Measurements from ENCODE around the gene SERPING1. TPM values are rescaled to one million over a fixed set of nuclear protein-coding genes. Genes with fewer than 3 reads are reported as not detected.

The SERPING1 gene
- total and polyA plus RNA-seq, 4 donors = 473 to 1,015 (median 795) TPM

DNA sequence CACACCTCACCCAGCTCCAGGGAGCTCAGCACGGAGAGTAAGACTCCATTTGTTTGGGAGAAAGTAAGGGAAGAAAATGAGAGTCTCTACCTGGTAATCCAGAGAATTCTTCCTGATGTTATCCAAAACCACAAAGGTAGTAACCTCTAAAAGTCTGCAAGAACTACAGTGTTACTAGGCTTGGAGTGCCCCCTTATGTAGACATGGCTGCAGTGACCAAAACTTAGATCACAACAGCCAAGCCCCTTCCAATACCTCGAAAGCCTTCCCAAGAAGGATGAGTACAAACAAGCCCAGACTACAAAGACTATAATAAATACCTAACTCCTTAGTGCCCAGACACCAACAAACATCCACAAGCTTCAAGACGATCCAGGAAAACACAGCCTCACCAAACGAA is 34.9 kb upstream of the SERPING1 start:
- Histone ChIP-seq H3K27ac (ENCODE audit: low read depth in 1 of 2, low read length in 2 of 2) (no peak overlapping the region), H3K4me1 (ENCODE audit: control insufficient read depth in 1 of 2, insufficient read depth in 2 of 2, low read length in 2 of 2) (no peaks in the 10 kb centered on the region), H3K9me3 (ENCODE audit: control insufficient read depth, low read length) (no peaks in the 10 kb centered on the region), H3K27me3 (ENCODE audit: control insufficient read depth in 1 of 2, insufficient read depth in 2 of 2, low read length in 1 of 2) (no peaks in the 10 kb centered on the region), H3K4me3 (ENCODE audit: low read length in 2 of 2) (no peak overlapping the region), H3K36me3 (ENCODE audit: control insufficient read depth in 1 of 2, insufficient read depth in 2 of 2, low read length in 1 of 2) (no peaks in the 10 kb centered on the region)
- no peak for ATAC-seq (ENCODE audit: low FRiP score)
- 71 to 74% methylated on average over 4 of the region's 4 CpGs for WGBS, 2 donors
- no peak for DNase-seq
- intact Hi-C loops (cut with DNase I) = no loop called here

DNA sequence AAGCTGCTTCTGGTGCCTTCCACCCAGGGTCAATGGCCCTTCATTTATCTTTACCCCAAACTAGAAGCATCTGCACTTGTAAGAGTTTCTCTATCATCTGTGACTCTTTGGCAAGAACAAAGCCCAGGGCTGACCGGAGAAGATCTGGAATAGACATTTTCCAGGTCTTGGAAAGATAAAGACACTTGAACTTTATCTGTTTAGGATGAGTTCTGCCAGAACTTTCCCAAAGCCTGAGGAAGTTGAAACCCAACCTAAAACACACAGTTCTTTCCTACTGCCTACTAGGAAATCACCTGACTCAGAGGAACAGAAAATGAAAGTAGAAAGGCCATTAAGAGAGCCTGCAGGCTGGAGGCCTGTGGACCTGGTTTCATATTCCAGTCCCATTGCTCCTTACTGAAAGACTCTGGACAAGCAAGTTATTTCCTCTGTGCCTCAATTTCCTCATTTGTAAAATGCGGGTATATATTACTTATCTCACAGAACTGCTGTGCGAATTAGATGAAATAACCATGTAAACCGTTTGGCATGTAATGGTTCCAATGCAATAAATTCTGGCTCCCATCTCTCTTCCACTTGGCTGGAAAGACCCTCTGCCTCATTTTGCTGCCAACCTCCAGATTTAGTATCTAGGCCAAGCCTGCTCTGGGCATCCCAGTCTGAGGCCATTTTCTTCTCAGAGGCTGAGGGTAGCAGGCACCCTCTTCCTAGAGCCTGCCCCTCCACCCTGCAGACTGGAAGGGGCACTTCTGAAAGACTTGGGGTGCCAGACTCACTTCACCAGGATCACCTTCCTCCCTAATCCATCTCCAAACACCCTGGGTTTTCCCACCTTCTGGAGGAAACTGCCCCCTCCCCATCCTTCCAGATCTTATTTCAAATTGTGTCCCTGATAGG is 31.2 kb upstream of the SERPING1 start:
- Histone ChIP-seq H3K27ac (ENCODE audit: low read depth in 1 of 2, low read length in 2 of 2) (peak overlapping the region in 1 of 2 donors; percentile 74), H3K27me3 (ENCODE audit: control insufficient read depth in 1 of 2, insufficient read depth in 2 of 2, low read length in 1 of 2) (no peaks in the 10 kb centered on the region), H3K9me3 (ENCODE audit: control insufficient read depth, low read length) (no peaks in the 10 kb centered on the region), H3K4me3 (ENCODE audit: low read length in 2 of 2) (peak overlapping the region; percentile 48 to 85), H3K36me3 (ENCODE audit: control insufficient read depth in 1 of 2, insufficient read depth in 2 of 2, low read length in 1 of 2) (no peaks in the 10 kb centered on the region), H3K4me1 (ENCODE audit: control insufficient read depth in 1 of 2, insufficient read depth in 2 of 2, low read length in 2 of 2) (no peaks in the 10 kb centered on the region)
- ATAC-seq (ENCODE audit: low FRiP score) = peak; percentile 68
- no peak for DNase-seq
- intact Hi-C loops (cut with DNase I) = no loop called here
- WGBS, 2 donors = 19 to 20% methylated on average over 4 of the region's 4 CpGs

DNA sequence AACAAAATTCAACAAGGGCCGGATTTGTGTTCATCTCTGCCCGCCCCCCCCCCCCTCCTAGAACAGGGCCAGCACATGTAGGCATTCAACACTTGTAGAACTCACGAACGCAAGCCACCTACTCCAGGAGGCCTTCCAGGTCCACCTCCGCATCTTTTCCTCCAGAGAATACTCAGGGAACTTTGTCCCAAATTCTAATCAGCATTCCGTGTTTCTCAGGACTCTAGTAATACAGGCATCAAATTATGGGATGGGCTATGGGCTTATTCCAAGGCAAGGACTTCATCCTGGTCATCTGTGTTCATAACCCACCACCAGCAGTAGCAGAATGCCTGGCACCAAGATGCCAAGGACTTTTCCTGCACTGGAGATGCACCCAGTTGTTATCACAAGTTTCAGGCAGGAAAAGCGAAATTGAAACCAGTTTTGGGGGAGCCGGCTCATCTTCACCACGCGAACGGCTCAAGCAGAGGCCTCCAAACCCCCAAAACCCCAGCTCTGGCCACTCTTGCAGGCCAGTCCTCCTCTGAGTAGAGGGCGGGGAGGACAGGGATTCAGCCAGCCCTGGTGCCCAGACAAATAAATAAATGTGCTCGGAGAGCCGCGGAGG is 30.5 kb upstream of the SERPING1 start:
- Histone ChIP-seq H3K27ac (ENCODE audit: low read depth in 1 of 2, low read length in 2 of 2) (peak overlapping the region in 1 of 2 donors; percentile 45), H3K36me3 (ENCODE audit: control insufficient read depth in 1 of 2, insufficient read depth in 2 of 2, low read length in 1 of 2) (no peaks in the 10 kb centered on the region), H3K4me3 (ENCODE audit: low read length in 2 of 2) (peak overlapping the region; percentile 79 to 85), H3K4me1 (ENCODE audit: control insufficient read depth in 1 of 2, insufficient read depth in 2 of 2, low read length in 2 of 2) (no peaks in the 10 kb centered on the region), H3K9me3 (ENCODE audit: control insufficient read depth, low read length) (no peaks in the 10 kb centered on the region), H3K27me3 (ENCODE audit: control insufficient read depth in 1 of 2, insufficient read depth in 2 of 2, low read length in 1 of 2) (no peaks in the 10 kb centered on the region)
- ATAC-seq (ENCODE audit: low FRiP score) (peak; percentile 11), DNase-seq (no peak)
- intact Hi-C loops (cut with DNase I) = no loop called here
- WGBS, 2 donors = 3% methylated on average over 15 of the region's 15 CpGs

DNA sequence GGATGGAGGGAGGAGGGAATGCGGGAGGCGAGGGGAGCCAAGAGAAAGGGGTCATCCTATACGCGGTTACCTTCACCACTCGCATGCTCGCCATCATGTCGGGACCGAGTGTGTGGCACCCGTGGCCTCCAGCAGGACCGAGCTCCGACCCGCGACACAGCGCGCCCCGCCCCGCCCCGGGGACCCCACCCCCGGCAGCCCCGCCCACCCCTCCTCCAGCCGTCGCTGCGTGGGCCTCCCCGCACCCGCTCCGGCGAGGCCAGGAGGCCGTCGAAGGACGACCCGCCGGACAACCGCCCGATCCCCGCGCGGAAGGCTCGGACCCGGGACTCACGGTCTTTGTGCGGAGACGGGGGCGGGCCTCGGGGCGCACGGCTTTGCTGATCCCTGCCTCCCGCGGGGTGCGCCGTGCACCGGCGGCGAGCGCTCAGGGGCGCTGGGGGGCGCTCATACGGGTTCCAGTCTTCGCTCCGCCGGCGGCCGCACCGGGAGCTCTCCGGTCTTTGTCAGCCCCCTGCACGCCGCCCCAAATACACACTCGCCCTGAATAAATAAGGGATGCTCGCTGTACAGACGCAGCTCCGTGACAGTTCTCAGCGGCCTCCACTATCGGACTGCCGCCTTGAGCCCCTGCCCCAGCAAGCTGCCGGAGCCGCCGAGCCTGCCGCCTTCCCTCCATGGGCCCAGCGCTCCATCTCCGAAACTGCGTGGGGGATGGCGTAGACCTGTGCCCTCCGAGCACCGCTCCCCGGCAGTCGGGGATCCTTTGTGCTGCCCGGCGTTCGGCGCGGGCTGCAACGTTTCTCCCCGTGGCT is 29.8 kb upstream of the SERPING1 start, which contains the start of gene UBE2L6:
UBE2L6 (minus strand) TSS at position 158 of the 815 bp plus-strand sequence; CDS start at position 97, 61 bp downstream.
- intact Hi-C loops (cut with DNase I) = loop anchor here (2.0 kb wide), 3 partner anchors 31 to 77 kb away; no protein-coding TSS in a partner anchor
- 1% methylated on average over 56 to 92 of the region's 92 CpGs for WGBS, 2 donors
- Histone ChIP-seq H3K4me3 (ENCODE audit: low read length in 2 of 2) (peak within 1 kb of the TSS; percentile 79 to 85), H3K27me3 (ENCODE audit: control insufficient read depth in 1 of 2, insufficient read depth in 2 of 2, low read length in 1 of 2) (no peaks in the 10 kb centered on the region), H3K27ac (ENCODE audit: low read depth in 1 of 2, low read length in 2 of 2) (peak within 1 kb of the TSS in 1 of 2 donors; percentile 74), H3K4me1 (ENCODE audit: control insufficient read depth in 1 of 2, insufficient read depth in 2 of 2, low read length in 2 of 2) (no peaks in the 10 kb centered on the region), H3K9me3 (ENCODE audit: control insufficient read depth, low read length) (no peaks in the 10 kb centered on the region), H3K36me3 (ENCODE audit: control insufficient read depth in 1 of 2, insufficient read depth in 2 of 2, low read length in 1 of 2) (no peaks in the 10 kb centered on the region)
- peak; percentile 89 to 97 for DNase-seq
- peak; percentile 86 for ATAC-seq (ENCODE audit: low FRiP score)

DNA sequence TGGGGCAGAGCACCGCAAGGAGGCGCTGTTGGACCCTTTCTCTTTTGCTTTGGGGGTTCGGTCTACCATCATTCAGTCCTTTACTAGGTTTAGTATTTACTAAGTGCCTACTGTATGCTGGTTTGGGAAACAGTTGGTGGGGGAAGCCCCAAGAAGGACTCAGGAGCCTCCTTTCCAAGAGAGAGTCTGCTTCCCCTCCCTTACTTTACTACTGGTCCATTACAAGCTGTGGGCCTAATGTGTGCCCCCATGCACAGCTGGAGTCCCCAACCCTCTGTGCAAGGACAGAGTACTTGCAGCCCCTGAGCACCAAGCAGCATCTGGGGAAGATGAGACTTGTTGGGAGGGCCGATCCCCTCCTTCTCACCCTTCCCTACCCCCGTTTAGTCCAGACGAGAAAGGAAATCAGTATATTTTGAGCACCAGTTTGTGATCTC is 29.1 kb upstream of the SERPING1 start:
- ATAC-seq (ENCODE audit: low FRiP score) (peak; percentile 93), DNase-seq (no peak)
- H3K36me3 ChIP-seq (ENCODE audit: control insufficient read depth in 1 of 2, insufficient read depth in 2 of 2, low read length in 1 of 2) = no peaks in the 10 kb centered on the region
- intact Hi-C loops (cut with DNase I) = loop anchor here (2.0 kb wide), 3 partner anchors 30 to 76 kb away; no protein-coding TSS in a partner anchor
- H3K27ac ChIP-seq (ENCODE audit: low read depth in 1 of 2, low read length in 2 of 2) = no peak overlapping the region
- peak overlapping the region in 1 of 2 donors; percentile 85 for H3K4me3 ChIP-seq (ENCODE audit: low read length in 2 of 2)
- WGBS, 2 donors = 22 to 29% methylated on average over 6 of the region's 6 CpGs
- no peaks in the 10 kb centered on the region for H3K4me1 ChIP-seq (ENCODE audit: control insufficient read depth in 1 of 2, insufficient read depth in 2 of 2, low read length in 2 of 2)
- H3K9me3 ChIP-seq (ENCODE audit: control insufficient read depth, low read length) = no peaks in the 10 kb centered on the region
- H3K27me3 ChIP-seq (ENCODE audit: control insufficient read depth in 1 of 2, insufficient read depth in 2 of 2, low read length in 1 of 2) = no peaks in the 10 kb centered on the region

DNA sequence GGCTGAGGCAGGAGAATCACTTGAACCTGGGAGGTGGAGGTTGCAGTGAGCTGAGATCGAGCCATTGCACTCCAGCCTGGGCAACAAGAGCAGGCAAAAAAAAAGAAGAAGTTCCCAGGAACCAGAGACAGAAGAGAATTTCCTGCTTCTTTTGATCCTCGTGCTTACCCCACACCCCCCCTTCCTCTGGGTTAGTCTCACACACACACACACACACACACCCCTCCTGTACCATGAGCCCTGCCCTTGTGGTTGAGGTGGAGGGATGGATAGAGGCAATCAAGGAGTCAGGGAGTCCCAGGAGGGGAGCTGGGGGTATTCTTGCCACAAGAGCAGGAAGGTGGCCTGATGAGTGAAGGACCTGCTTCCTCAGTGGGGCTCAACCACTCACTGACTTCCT is 25.9 kb upstream of the SERPING1 start:
- intact Hi-C loops (cut with DNase I) = no loop called here

DNA sequence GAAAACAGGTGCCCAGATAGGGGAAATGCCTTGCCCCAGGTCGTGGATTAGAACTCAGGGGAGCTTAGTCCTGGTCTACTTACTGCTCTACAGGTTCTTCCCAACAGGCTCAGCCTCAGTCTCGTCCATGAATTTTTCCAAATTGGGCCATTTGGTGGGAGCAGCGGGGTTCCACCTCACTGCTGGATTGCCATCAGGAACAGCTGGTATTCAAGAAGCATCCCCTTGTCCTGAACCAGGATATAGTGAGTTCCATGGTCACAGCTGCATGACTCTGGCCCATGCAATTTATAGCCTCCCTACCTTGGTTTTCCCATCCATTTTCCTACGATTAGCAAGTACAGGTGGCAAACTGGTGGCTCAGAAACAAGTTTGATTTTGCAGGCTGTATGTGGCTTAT is 23.4 kb upstream of the SERPING1 start:
- WGBS, 2 donors = 42 to 49% methylated on average over 4 of the region's 4 CpGs
- ATAC-seq (ENCODE audit: low FRiP score) (no peak), DNase-seq (no peak)
- H3K4me1 ChIP-seq (ENCODE audit: control insufficient read depth in 1 of 2, insufficient read depth in 2 of 2, low read length in 2 of 2) = no peaks in the 10 kb centered on the region
- H3K36me3 ChIP-seq (ENCODE audit: control insufficient read depth in 1 of 2, insufficient read depth in 2 of 2, low read length in 1 of 2) = no peaks in the 10 kb centered on the region
- intact Hi-C loops (cut with DNase I) = no loop called here
- H3K27me3 ChIP-seq (ENCODE audit: control insufficient read depth in 1 of 2, insufficient read depth in 2 of 2, low read length in 1 of 2) = no peaks in the 10 kb centered on the region
- H3K4me3 ChIP-seq (ENCODE audit: low read length in 2 of 2) = no peak overlapping the region
- H3K27ac ChIP-seq (ENCODE audit: low read depth in 1 of 2, low read length in 2 of 2) = no peak overlapping the region
- no peaks in the 10 kb centered on the region for H3K9me3 ChIP-seq (ENCODE audit: control insufficient read depth, low read length)

More for the DNA sequence above, 25.9 kb upstream of the SERPING1 start:
- Histone ChIP-seq H3K27ac (ENCODE audit: low read depth in 1 of 2, low read length in 2 of 2) (no peak overlapping the region), H3K36me3 (ENCODE audit: control insufficient read depth in 1 of 2, insufficient read depth in 2 of 2, low read length in 1 of 2) (no peaks in the 10 kb centered on the region), H3K4me3 (ENCODE audit: low read length in 2 of 2) (no peak overlapping the region), H3K4me1 (ENCODE audit: control insufficient read depth in 1 of 2, insufficient read depth in 2 of 2, low read length in 2 of 2) (no peaks in the 10 kb centered on the region), H3K9me3 (ENCODE audit: control insufficient read depth, low read length) (no peaks in the 10 kb centered on the region), H3K27me3 (ENCODE audit: control insufficient read depth in 1 of 2, insufficient read depth in 2 of 2, low read length in 1 of 2) (no peaks in the 10 kb centered on the region)
- WGBS, 2 donors = 63 to 70% methylated on average over 2 of the region's 2 CpGs
- ATAC-seq (ENCODE audit: low FRiP score) (no peak), DNase-seq (no peak)

DNA sequence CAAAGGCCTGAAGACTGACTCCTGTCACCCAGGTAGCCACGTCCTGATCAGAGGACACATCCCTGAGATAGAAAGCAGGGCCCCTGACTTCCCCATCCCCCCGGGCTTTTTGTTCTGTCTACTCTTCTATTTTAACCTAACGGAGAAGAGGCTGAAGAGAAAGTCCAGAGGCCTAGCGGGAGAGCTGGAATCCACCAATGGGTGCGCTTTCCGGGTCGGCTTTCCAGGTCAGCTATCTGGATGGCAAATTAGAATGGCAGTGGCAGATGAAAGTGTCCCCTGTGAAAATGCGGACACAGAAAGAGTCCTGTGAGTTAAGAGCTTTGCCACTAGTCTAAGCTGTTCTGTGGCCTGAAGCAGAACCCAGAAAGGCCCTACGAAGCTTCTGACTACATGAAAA is 13.1 kb upstream of the SERPING1 start:
- DNase-seq = no peak
- no peak overlapping the region for H3K4me3 ChIP-seq (ENCODE audit: low read length in 2 of 2)
- H3K27ac ChIP-seq (ENCODE audit: low read depth in 1 of 2, low read length in 2 of 2) = no peak overlapping the region
- H3K36me3 ChIP-seq (ENCODE audit: control insufficient read depth in 1 of 2, insufficient read depth in 2 of 2, low read length in 1 of 2) = no peaks in the 10 kb centered on the region
- H3K9me3 ChIP-seq (ENCODE audit: control insufficient read depth, low read length) = no peaks in the 10 kb centered on the region
- WGBS, 2 donors = 82 to 84% methylated on average over 9 of the region's 9 CpGs
- no peak for ATAC-seq (ENCODE audit: low FRiP score)
- H3K27me3 ChIP-seq (ENCODE audit: control insufficient read depth in 1 of 2, insufficient read depth in 2 of 2, low read length in 1 of 2) = no peaks in the 10 kb centered on the region
- H3K4me1 ChIP-seq (ENCODE audit: control insufficient read depth in 1 of 2, insufficient read depth in 2 of 2, low read length in 2 of 2) = no peaks in the 10 kb centered on the region
- intact Hi-C loops (cut with DNase I) = no loop called here

Measured in aorta (tissue), 5 donors.